ENCODE measurements around the gene STX16.
A peak's percentile ranks its signal among the peaks of the same experiment; 100 is the strongest.

The STX16 gene

GRCh38 chr20:58619077-58619863 lies 31.8 kb upstream of the STX16 start:
- no peak for DNase-seq

- no peak for DNase-seq
Observed at GRCh38 chr20:58619864-58620431, 31.1 kb upstream of the STX16 start.

GRCh38 chr20:58621906-58622548 lies 29.1 kb upstream of the STX16 start:
- no peak for DNase-seq

- DNase-seq = no peak
Observed at GRCh38 chr20:58622671-58623578, 28.2 kb upstream of the STX16 start.

GRCh38 chr20:58623579-58624473 lies 27.3 kb upstream of the STX16 start:
- DNase-seq = peak; percentile 18

GRCh38 chr20:58624687-58625086 lies 26.4 kb upstream of the STX16 start:
- DNase-seq = no peak

- DNase-seq = no peak
Observed at GRCh38 chr20:58625585-58625984, 25.5 kb upstream of the STX16 start.

- no peak for DNase-seq
Observed at GRCh38 chr20:58626051-58626450, 25.0 kb upstream of the STX16 start.

- no peak for DNase-seq
Observed at GRCh38 chr20:58627212-58628072, 23.6 kb upstream of the STX16 start.

GRCh38 chr20:58628491-58629214 lies 22.4 kb upstream of the STX16 start:
- DNase-seq = no peak

- no peak for DNase-seq
Observed at GRCh38 chr20:58629215-58629580, 21.9 kb upstream of the STX16 start.

GRCh38 chr20:58630063-58630462 lies 21.0 kb upstream of the STX16 start:
- DNase-seq = no peak

- no peak for DNase-seq
Observed at GRCh38 chr20:58633161-58634053, 17.7 kb upstream of the STX16 start.

GRCh38 chr20:58634059-58634458 lies 17.0 kb upstream of the STX16 start:
- DNase-seq = no peak

GRCh38 chr20:58634521-58635278 lies 16.4 kb upstream of the STX16 start:
- no peak for DNase-seq

- DNase-seq = no peak
Observed at GRCh38 chr20:58635279-58635665, 15.8 kb upstream of the STX16 start.

GRCh38 chr20:58636396-58636982 lies 14.6 kb upstream of the STX16 start:
- DNase-seq = no peak

- DNase-seq = no peak
Observed at GRCh38 chr20:58636983-58637421, 14.1 kb upstream of the STX16 start.

Measured in NCI-H345 (cell line).